DMS53 treated with DMSO at 0.1 percent for 48 hours (cell line): Measurements from ENCODE around the gene RNF41.
"Not testable (repeated sequence)": the region's sequence is repeated elsewhere in the genome, so short reads cannot be mapped to it uniquely, and the experiment has no call there.

Experiments
- DNase-seq: peaks from one replicate; lab custom pipeline; 2025; ENCODE audit not compliant: unreplicated experiment; lab: John Stamatoyannopoulos, UW

The RNF41 gene

GRCh38 chr12:56178347-56178746, 43.4 kb downstream of the RNF41 start:
- no peak for DNase-seq

DNA sequence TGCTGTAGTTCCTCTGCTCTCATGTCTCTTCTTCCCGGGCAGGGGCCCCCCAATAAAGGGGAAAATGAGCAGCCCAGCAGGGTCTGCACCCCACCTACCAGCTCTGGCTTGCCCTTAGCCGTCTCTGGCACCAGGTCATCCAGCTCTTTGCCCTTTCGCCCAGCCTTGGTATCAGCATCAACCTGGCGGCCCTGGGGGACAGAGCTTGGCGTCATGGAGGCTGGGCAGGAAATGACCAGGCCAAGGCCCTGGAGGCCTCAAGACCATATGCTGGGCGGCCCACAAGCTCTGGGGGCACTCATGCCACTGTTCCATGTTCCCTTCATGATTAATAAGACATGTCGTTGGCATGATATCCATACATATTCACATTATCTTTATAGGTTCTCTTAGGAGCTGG, 48.9 kb downstream of the RNF41 start:
- no peak for DNase-seq

DNA sequence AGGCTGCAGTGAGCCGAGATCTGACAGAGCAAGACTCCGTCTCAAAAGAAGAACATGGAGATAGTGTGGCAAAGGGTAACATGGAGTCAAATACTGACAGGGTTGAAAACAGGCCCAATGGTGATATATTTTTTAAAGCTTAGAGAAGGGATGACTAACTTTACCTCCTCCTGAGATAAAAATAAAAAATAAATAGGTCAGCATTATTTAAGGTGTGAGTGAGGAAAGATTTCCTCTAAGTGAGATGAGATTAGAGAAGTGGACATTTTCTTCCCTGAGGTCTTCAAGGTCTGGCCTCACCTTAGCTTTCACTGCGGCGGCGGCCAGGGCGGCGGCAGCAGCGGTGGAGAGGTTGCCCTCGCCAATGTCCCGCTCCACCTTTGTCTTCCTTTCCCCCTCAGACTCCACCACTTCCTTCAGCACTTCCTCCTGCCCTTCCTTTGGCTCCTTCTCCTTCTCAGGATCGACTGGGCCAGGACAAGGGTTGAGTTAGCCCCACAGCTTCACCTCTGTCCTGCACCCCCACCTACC, 52.4 kb downstream of the RNF41 start:
- no peak for DNase-seq

DNA sequence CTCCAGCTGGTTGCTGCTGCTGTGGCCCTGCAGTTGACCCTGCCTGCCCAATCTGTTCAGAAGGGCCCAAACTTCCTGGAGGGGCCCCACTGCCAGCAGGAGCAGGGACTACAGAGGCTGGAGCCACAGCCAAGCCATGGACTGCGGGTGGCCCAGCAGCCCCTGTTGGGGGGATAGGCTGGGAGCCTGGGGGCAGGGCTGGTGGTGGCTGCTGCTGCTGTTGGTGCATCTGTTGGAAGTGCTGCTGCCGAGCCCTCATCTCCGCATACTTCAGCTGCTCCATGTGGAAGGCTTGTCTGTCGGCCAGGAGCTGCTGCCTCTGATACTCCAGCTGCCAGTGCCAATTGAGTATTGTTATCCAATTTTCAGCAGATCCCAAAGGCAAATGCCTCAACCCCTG, 56.4 kb downstream of the RNF41 start:
- no peak for DNase-seq

GRCh38 chr12:56164345-56164729, 57.4 kb downstream of the RNF41 start:
- DNase-seq: no peak

- no peak for DNase-seq
Observed at GRCh38 chr12:56163533-56164344, 58.0 kb downstream of the RNF41 start.

GRCh38 chr12:56162468-56163290, 59.0 kb downstream of the RNF41 start:
- DNase-seq: no peak

DNA sequence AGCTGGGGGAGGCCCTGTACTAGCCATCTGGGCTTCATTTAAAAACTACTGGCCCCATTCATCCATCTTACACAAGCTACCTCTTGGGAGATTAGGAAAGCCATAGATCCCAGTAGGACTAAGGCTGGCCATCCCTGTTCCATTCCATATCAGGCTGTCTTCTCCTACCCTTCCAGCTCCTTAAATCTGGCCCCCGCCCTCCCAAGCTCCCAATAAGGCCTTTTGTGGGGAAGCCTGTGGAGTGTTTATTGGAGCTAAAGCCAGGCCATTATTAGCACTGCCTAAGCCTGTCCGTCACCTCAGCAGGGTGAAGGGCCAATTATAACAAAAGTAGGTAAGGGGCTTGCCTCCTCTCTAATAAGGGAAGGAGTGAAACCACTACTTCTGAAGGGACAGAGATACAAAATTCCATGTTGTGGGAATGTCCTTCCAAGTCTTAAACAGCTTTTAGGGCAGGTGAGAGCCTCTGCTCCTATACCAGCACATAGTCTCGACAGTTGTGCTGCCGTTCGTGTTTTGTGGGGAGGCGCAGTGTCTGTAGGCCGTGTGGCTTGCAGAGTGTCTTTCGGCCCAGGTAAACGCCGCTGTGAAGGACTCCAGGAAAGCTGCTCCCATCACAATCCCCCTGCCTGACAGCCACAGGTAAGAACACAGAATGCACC, 59.9 kb downstream of the RNF41 start:
- no peak for DNase-seq

- no peak for DNase-seq
Observed at GRCh38 chr12:56160894-56161689, 60.6 kb downstream of the RNF41 start.

DNA sequence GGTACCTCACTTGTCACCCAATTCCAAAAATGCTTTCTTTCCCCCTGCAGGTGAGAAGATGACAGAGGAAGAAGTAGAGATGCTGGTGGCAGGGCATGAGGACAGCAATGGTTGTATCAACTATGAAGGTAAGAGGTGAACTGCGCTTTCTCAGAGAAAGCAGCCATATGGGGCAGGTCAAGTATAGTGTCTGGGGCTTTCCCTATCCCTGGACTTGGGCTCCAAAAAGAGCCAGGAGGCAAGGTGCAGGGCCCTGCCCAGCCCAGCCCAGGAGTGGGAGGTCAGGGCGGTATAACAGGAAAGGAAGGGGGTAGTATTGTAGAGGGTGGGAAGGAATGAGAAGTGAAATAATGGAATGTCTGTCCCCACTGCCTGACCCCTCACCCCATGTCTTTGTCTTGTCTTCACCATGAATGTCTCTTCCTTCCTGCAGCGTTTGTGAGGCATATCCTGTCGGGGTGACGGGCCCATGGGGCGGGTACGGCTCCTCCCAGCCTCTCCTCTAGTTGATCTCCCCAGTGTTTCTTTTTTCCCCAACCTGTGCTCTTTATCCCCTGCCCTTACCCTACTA, 61.4 kb downstream of the RNF41 start:
- no peak for DNase-seq

DNA sequence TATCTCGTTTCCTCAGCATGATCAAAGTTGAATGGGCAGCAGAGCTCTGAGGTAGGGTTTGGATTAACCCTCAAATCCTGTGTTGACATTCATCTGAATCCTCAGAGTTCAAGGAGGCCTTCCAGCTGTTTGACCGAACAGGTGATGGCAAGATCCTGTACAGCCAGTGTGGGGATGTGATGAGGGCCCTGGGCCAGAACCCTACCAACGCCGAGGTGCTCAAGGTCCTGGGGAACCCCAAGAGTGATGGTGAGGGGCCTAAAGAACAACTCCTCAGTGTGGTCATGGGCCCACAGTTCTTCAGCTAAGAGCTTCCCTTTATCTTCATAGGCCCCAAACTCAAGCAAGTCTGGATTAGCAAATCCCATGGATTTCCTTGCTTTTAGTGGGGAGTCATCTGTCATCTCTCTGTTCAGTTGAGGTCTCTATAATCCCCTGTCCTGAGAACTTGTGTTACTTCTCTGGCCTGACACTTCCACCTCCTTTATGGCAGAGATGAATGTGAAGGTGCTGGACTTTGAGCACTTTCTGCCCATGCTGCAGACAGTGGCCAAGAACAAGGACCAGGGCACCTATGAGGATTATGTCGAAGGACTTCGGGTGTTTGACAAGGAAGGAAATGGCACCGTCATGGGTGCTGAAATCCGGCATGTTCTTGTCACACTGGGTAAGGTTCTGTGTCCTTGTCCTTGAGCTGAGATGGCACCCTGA, 62.1 kb downstream of the RNF41 start:
- no peak for DNase-seq

GRCh38 chr12:56158926-56159461, 62.7 kb downstream of the RNF41 start:
- peak; percentile 17 for DNase-seq

- DNase-seq: peak; percentile 93
Observed at GRCh38 chr12:56158029-56158925, 63.4 kb downstream of the RNF41 start, which contains the start of gene MYL6. Gene MYL6 (plus strand): TSS chr12:56158359. CDS start chr12:56158402, 43 bp downstream.

- peak; percentile 79 for DNase-seq
Observed at GRCh38 chr12:56157201-56158028, 64.3 kb downstream of the RNF41 start.

- not testable (repeated sequence) for DNase-seq
Observed at GRCh38 chr12:56156464-56157200, 65.1 kb downstream of the RNF41 start.

DNA sequence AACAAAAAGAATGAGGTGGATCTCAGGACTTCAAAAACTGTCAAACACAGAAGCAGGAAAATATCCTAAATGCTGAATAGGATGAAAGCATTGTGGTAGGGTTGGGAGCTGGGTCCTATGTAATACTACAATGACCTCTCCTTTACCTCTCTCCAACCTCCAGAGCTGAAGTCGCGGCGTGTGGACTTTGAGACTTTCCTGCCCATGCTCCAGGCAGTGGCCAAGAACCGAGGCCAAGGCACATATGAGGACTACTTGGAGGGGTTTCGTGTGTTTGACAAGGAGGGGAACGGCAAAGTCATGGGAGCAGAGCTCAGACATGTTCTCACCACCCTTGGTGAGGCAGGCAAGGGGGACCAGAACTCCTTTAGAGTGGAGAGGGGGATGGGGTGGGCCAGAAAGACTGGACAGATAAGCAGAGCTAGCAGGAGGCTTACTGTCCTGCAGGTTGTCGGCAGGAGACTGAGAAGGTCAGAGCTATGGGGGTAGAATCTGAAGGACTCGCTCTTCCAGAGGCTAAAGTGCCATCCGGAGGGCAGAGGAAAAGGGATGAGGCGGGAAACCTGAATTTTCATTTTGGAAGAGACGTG, 66.4 kb downstream of the RNF41 start:
- DNase-seq: no peak
